GM12878 (cell line): ENCODE results near the gene ABCA10. TPM values are rescaled to one million over a fixed set of nuclear protein-coding genes. Genes with fewer than 3 reads are reported as not detected.

ENCODE experiments used
- ATAC-seq: fragments of 200-7000 bp; cut with Tn5 transposase; 3 replicates; pipeline ENCODE4 v1.9.1; 2020; ENCODE audit warnings: mild to moderate bottlenecking, moderate library complexity
- BruUV-seq: library from RNA; stranded (reverse); fragments of 400-500 nt; replicated peaks from 2 replicates; lab custom pipeline; 2021; lab: Mats Ljungman, UMichigan
- CTCF ChIA-PET: fragments of 300-600 bp; sonication (Branson Sonifier 250); formaldehyde crosslinking; extraction: SDS; loops from one replicate; lab custom pipeline; 2021; ENCODE audit warnings: inconsistent platforms; lab: Yijun Ruan, JAX
- POLR2A ChIA-PET: fragments of 350-600 bp; formaldehyde crosslinking; extraction: SDS; loops from one replicate; lab custom pipeline; 2021; ENCODE audit warnings: inconsistent platforms; lab: Charles Lee
- RAD21 ChIA-PET: fragments of 300-600 bp; sonication (Branson Sonifier 250); formaldehyde crosslinking; loops from one replicate; lab custom pipeline; 2023; ENCODE audit warnings: antibody characterized with exemption; ENCODE audit not compliant: unreplicated experiment; lab: Charles Lee
- SMC1A ChIA-PET: fragments of 300-600 bp; sonication (Branson Sonifier 250); formaldehyde crosslinking; loops from one replicate; lab custom pipeline; 2023; ENCODE audit not compliant: unreplicated experiment, uncharacterized antibody; lab: Charles Lee
- DNase-seq: peaks from one replicate; pipeline ENCODE4 v3.0.0-alpha.2; 2011; ENCODE audit warnings: low read depth, low spot score
- FAIRE-seq: peaks from 3 replicates; lab custom pipeline; 2011; peaks lifted over from hg19 to GRCh38; lab: Jason Lieb, UNC
- H2AFZ ChIP-seq: 2 replicates; pipeline ENCODE4 v1.6.0; 2011; ENCODE audit warnings: low read depth, low read length, control low read depth; ENCODE audit not compliant: control insufficient read depth
- H3K27ac ChIP-seq: 2 replicates; pipeline ENCODE4 v1.5.1; 2011; ENCODE audit warnings: control low read depth; ENCODE audit not compliant: control insufficient read depth, insufficient read depth
- H3K27me3 ChIP-seq, 2 experiments: replicated peaks in 1 of 2; 2 replicates each; pipeline versions ENCODE4 v1.6.0 to v1.6.1; 2011; ENCODE audit warnings: low read length in 1 of 2; ENCODE audit not compliant: control insufficient read depth in 2 of 2, insufficient read depth in 2 of 2
- H3K36me3 ChIP-seq, 2 experiments: 2 replicates each; pipeline ENCODE4 v1.5.1; 2011; ENCODE audit warnings: low read length in 1 of 2; ENCODE audit not compliant: control insufficient read depth in 2 of 2, insufficient read depth in 2 of 2
- H3K4me1 ChIP-seq: 2 replicates; pipeline ENCODE4 v1.6.1; 2011; ENCODE audit warnings: mild to moderate bottlenecking, low read length, moderate library complexity, mixed read lengths; ENCODE audit not compliant: control insufficient read depth, insufficient read depth
- H3K4me2 ChIP-seq: 2 replicates; pipeline ENCODE4 v1.6.0; 2011; ENCODE audit warnings: control low read depth; ENCODE audit not compliant: control insufficient read depth, insufficient read depth
- H3K4me3 ChIP-seq: fragments of 200-600 bp; sonication (generic); 2 replicates; pipeline ENCODE4 v1.5.1; 2016
- H3K79me2 ChIP-seq: 2 replicates; pipeline ENCODE4 v1.6.0; 2011; ENCODE audit warnings: low read length; ENCODE audit not compliant: control insufficient read depth, insufficient read depth
- H3K9ac ChIP-seq: 2 replicates; pipeline ENCODE4 v1.8.0; 2011; ENCODE audit warnings: low read length, control low read depth, mixed read lengths; ENCODE audit not compliant: control insufficient read depth, insufficient read depth
- H3K9me3 ChIP-seq: replicated peaks from 3 replicates; pipeline ENCODE4 v1.5.1; 2011; ENCODE audit warnings: mild to moderate bottlenecking, low read length; ENCODE audit not compliant: control insufficient read depth, insufficient read depth
- H4K20me1 ChIP-seq: 2 replicates; pipeline ENCODE4 v1.6.0; 2011; ENCODE audit not compliant: control insufficient read depth, insufficient read depth
- ATF7 ChIP-seq: fragments of 450-650 bp; IDR thresholded peaks from 2 replicates; pipeline ENCODE4 v1.6.1; 2016; ENCODE audit warnings: low read depth, mild to moderate bottlenecking
- EED ChIP-seq: sonication (generic); IDR thresholded peaks from 2 replicates; pipeline ENCODE4 v1.6.1; 2016; ENCODE audit warnings: antibody characterized with exemption, low read depth
- EZH2 ChIP-seq: IDR thresholded peaks from 2 replicates; pipeline ENCODE4 v1.6.1; 2012; ENCODE audit warnings: low read depth, mild to moderate bottlenecking, control low read depth, inconsistent platforms, low read length, borderline replicate concordance; ENCODE audit not compliant: control insufficient read depth
- HDAC6 ChIP-seq: fragments of 200-600 bp; sonication (generic); IDR thresholded peaks from one replicate; pipeline ENCODE4 v1.8.0; 2017; ENCODE audit warnings: antibody characterized with exemption; ENCODE audit not compliant: unreplicated experiment
- POU2F2 ChIP-seq: IDR thresholded peaks from 3 replicates; pipeline ENCODE4 v1.6.1; 2011; ENCODE audit warnings: low read depth, mild to moderate bottlenecking, low read length, borderline replicate concordance
- SMARCA5 ChIP-seq: fragments of 450-650 bp; IDR thresholded peaks from 2 replicates; pipeline ENCODE4 v1.6.1; 2017; ENCODE audit warnings: mild to moderate bottlenecking
- STAT3 ChIP-seq: IDR thresholded peaks from 2 replicates; pipeline ENCODE4 v1.6.1; 2011; ENCODE audit warnings: low read depth, low read length, improper control_type of control experiment
- TCF7 ChIP-seq: IDR thresholded peaks from 2 replicates; pipeline ENCODE4 v1.6.1; 2014; ENCODE audit warnings: antibody characterized with exemption, borderline replicate concordance
- ZBTB40 ChIP-seq: fragments of 450-650 bp; IDR thresholded peaks from 2 replicates; pipeline ENCODE4 v1.6.1; 2016; ENCODE audit warnings: mild to moderate bottlenecking, moderate library complexity, borderline replicate concordance
- ZNF274 ChIP-seq: IDR thresholded peaks from one replicate; pipeline ENCODE4 v1.8.0; 2011; ENCODE audit not compliant: insufficient read length, insufficient read depth
- WGBS: methylation state at CpG from one replicate; pipeline ENCODE4 v1.1.6; 2016; ENCODE audit warnings: low lambda C conversion rate; ENCODE audit not compliant: insufficient replicate concordance, insufficient coverage; ENCODE audit errors: missing lambda C conversion rate; 5-methylcytosine and 5-hydroxymethylcytosine counted together
- in situ Hi-C: fragments of 300-500 bp; cut with MboI; formaldehyde crosslinking; loops from 9 replicates; pipeline ENCODE4 v1.14.3; 2018; ENCODE audit warnings: mixed read lengths
- intact Hi-C: fragments of 100-400 bp; cut with micrococcal nuclease; formaldehyde crosslinking; loops from one replicate; pipeline ENCODE4 v1.14.2; 2022; ENCODE audit not compliant: unreplicated experiment
- polyA plus RNA-seq, 11 experiments: library from polyadenylated mRNA; depleted of rRNA in 4 of 11; unstranded in 6 of 11; stranded (reverse) in 5 of 11; fragments of >200 nt; fragmentation: Nextera tagmentation in 4 of 11; fragmentation: Illumina TruSeq in 1 of 11; extraction: Ambion mirVana in 4 of 11; extraction: Trizol in 1 of 11; gene quantifications; 1 replicate in 1 of 11; 2 replicates in 10 of 11; pipeline versions ENCODE4 v1.2.1 to v1.2.3, GENCODE V29; 2011 to 2016; ENCODE audit warnings: inconsistent platforms in 2 of 11, missing spikeins in 2 of 11, low read depth in 1 of 11
- total RNA-seq, 4 experiments: library from RNA; depleted of rRNA in 3 of 4; stranded (reverse); fragments of >200 nt in 3 of 4; fragmentation: Illumina TruSeq in 1 of 4; extraction: Trizol in 1 of 4; gene quantifications; 2 replicates each; pipeline versions ENCODE4 v1.2.1 to v1.2.3, GENCODE V29; 2013 to 2021
- TF ChIP-seq, protein P1 (sequence below): IDR thresholded peaks from 2 replicates; pipeline ENCODE4 v1.6.1; 2011; ENCODE audit warnings: borderline replicate concordance, low read depth, mild to moderate bottlenecking, moderate library complexity, low read length; ENCODE audit not compliant: insufficient read depth, poor library complexity, severe bottlenecking
- TF ChIP-seq, protein P2 (sequence below): IDR thresholded peaks from 2 replicates; pipeline ENCODE4 v1.6.1; 2011; ENCODE audit warnings: borderline replicate concordance, low read depth, mild to moderate bottlenecking, moderate library complexity, mixed read lengths, low read length; ENCODE audit not compliant: insufficient read depth; ENCODE audit errors: extremely low read length

The ABCA10 gene
- total and polyA plus RNA-seq, 10 of the 15 experiments (the other 5 are each of a cell fraction or from before 2014, with no cell fraction given) = 0.33 to 3.0 (median 0.83) TPM

- TF ChIP-seq POU2F2 (no peak), HDAC6 (no peak), ZNF274 (no peak), EED (no peak)
- TF ChIP-seq, protein P1, sequence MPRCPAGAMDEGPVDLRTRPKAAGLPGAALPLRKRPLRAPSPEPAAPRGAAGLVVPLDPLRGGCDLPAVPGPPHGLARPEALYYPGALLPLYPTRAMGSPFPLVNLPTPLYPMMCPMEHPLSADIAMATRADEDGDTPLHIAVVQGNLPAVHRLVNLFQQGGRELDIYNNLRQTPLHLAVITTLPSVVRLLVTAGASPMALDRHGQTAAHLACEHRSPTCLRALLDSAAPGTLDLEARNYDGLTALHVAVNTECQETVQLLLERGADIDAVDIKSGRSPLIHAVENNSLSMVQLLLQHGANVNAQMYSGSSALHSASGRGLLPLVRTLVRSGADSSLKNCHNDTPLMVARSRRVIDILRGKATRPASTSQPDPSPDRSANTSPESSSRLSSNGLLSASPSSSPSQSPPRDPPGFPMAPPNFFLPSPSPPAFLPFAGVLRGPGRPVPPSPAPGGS = no peak
Observed at GRCh38 chr17:69218986-69219385, 9.6 kb downstream of the ABCA10 start (continued).

DNA sequence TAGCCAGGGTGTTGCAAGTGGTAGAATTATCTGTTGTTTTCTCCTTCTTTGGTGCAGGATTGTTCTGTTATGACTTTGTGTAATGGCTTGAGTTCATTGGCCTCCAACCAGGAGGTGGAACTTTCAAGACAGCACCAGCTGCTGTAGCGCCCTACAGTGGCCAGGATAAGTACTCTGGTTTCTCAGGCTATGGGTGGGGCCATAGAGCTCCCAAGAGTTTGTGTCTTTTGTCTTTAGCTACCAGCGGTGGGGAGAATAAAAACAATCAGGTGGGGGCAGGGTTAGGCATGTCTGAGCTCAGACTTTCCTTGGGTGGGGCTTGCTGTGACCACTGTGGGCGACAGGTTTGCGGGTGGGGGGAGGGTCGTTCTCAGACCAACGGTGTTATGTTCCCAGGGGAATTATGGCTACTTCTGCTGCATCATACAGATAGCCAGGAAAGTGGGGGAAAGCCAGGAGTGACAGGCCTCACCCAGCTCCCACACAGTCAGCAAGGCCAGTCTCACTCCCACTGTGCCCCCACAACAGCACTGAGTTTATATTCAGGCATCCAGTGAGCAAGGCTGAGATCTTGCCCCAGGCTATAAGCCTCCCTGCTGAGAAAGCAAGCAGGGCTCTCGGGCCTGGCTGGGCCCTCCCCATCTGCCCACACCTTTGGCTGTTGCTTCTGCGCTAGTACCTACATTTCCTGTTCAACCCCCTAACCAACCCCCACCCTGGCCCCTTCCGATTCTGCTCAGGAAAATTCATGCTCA lies 15.4 kb downstream of the ABCA10 start:
- ChIA-PET RAD21 (interaction anchor here (0.6 to 1.4 kb wide), 2 partner anchors 10 to 305 kb away, joined by 3 read pairs; no protein-coding TSS in a partner anchor), CTCF (no interaction called here), SMC1A (interaction anchor here (0.7 kb wide), 1 partner anchor 11 kb away, joined by 3 read pairs; no protein-coding TSS in a partner anchor), POLR2A (no interaction called here)
- Histone ChIP-seq H3K4me2 (no peak overlapping the region), H3K4me1 (no peaks in the 10 kb centered on the region), H4K20me1 (no peaks in the 10 kb centered on the region), H3K4me3 (no peak overlapping the region), H3K9ac (no peak overlapping the region), H3K36me3 (no peaks in the 10 kb centered on the region), H3K79me2 (no peaks in the 10 kb centered on the region), H3K27me3 (no peaks in the 10 kb centered on the region), H3K9me3 (no peaks in the 10 kb centered on the region; the same call in 1 of the 3 replicates), H2AFZ (no peak overlapping the region), H3K27ac (no peak overlapping the region)
- intact Hi-C loops = no loop called here
- in situ Hi-C loops = no loop called here
- ATAC-seq = no peak
- no peak for TF ChIP-seq ATF7
- TF ChIP-seq TCF7 = no peak
- TF ChIP-seq EZH2 = no peak
- TF ChIP-seq, protein P2, sequence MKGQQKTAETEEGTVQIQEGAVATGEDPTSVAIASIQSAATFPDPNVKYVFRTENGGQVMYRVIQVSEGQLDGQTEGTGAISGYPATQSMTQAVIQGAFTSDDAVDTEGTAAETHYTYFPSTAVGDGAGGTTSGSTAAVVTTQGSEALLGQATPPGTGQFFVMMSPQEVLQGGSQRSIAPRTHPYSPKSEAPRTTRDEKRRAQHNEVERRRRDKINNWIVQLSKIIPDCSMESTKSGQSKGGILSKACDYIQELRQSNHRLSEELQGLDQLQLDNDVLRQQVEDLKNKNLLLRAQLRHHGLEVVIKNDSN = no peak
- no peak for TF ChIP-seq SMARCA5
- TF ChIP-seq ZBTB40 = no peak
- no peak for TF ChIP-seq STAT3
- BruUV-seq = no TSS peak
- WGBS = 71% methylated on average over 9 of the region's 9 CpGs
- no peak for FAIRE-seq
- no peak for DNase-seq
